Heart left ventricle (tissue), 13 donors: ENCODE measurements around the gene NAALADL1.

Experiments used
- POLR2A ChIP-seq, 2 donors: fragments of 450-650 bp; IDR thresholded peaks; one replicate each; pipeline ENCODE4 v1.6.1; 2017; ENCODE audit warnings: antibody characterized with exemption in 2 of 2, mild to moderate bottlenecking in 2 of 2, moderate library complexity in 2 of 2
- TF ChIP-seq, protein P1 (sequence below), 12 donors: fragments of 200-600 bp; sonication (generic) in 4 of 12; IDR thresholded peaks; one replicate each; pipeline versions ENCODE4 v1.5.0 to v1.8.0; 2018 to 2022; ENCODE audit warnings: antibody characterized with exemption in 12 of 12, mild to moderate bottlenecking in 5 of 12
- donor health status: ischemic (EF 13 %, LVEDD 7.1; RV severe dilation, severe dysfunction).
- donor health status: DM: no; HTN: yes; CAD: no.
- donor health status: DM: no; HTN: no; CAD: no.
- donor health status: ischemic (EF 25% LVEDD 6.9; RV normal size, moderate dysfunction).
- donor health status: ischemic (EF 25% LVEDD 5.7; RV mildly dilated, moderate dysfunction).
- donor health status: ischemic (EF 35%, LVEDD 5.7; RV mildly dilated, moderate dysfunction).
- donor health status: nonischemic (EF 11% LVEDD 7.7; RV severe dilation, severe dysfunction).
- donor health status: DM: yes; HTN: yes; CAD: no.
- donor health status: PGD.
- donor health status: ischemic (EF 29% LVEDD 5.4; RV normal size, mild dysfunction).
- donor health status: nonischemic (EF 23%, LVEDD 6.1; RV moderate dilation, normal function).

- TF ChIP-seq, protein P1, sequence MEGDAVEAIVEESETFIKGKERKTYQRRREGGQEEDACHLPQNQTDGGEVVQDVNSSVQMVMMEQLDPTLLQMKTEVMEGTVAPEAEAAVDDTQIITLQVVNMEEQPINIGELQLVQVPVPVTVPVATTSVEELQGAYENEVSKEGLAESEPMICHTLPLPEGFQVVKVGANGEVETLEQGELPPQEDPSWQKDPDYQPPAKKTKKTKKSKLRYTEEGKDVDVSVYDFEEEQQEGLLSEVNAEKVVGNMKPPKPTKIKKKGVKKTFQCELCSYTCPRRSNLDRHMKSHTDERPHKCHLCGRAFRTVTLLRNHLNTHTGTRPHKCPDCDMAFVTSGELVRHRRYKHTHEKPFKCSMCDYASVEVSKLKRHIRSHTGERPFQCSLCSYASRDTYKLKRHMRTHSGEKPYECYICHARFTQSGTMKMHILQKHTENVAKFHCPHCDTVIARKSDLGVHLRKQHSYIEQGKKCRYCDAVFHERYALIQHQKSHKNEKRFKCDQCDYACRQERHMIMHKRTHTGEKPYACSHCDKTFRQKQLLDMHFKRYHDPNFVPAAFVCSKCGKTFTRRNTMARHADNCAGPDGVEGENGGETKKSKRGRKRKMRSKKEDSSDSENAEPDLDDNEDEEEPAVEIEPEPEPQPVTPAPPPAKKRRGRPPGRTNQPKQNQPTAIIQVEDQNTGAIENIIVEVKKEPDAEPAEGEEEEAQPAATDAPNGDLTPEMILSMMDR (IDR thresholded peaks at IDR 0.05), result no peak
- no peak for TF ChIP-seq POLR2A (IDR thresholded peaks at IDR 0.05)
Measured at GRCh38 chr11:65087216-65087615, 28.9 kb upstream of the NAALADL1 start.
